Occipital lobe (tissue), 2 donors: ENCODE results near the gene CDK5R1. TPM values are rescaled to one million over a fixed set of nuclear protein-coding genes. Genes with fewer than 3 reads are reported as not detected.

Experiments used
- DNase-seq: peaks from one replicate; lab custom pipeline; 2025; lab: John Stamatoyannopoulos, UW
- total RNA-seq: library from RNA; depleted of rRNA; stranded (reverse); fragments of >200 nt; gene quantifications from one replicate; pipeline ENCODE4 v1.2.3, GENCODE V29; 2014

The CDK5R1 gene
- total RNA-seq, 1 donor from 2014 or later = 255 TPM

DNA sequence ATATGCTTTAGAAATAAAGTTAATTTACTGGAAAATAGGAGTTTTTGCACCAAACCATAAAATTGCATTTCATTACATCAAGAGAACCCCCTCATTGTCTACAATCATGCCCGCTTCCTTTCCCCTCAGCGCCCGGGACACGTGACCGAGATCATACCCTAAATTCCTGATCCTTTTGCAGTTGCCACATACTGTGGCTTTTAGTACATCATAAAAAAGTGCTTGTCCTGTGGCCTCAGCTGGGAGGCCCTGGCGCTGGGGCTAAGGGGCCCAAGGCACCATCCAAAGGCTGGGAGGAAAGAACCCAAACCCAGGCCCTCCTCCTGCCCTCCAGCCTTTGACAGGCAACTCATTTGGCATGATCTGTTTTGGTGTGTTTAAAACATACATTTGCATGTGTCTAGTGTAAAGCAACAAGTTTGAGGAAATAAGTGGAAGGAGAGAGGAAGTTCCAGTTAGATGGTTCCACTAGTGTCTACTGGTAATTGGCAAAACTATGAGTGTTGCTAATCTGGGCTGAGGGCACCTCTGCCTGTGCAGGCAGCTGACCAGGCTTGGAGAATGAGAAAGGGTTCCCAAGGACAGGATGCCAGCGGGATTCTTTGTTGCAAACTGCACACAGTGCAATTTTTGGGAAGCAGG lies 6.0 kb downstream of the CDK5R1 start:
- DNase-seq = no peak

DNA sequence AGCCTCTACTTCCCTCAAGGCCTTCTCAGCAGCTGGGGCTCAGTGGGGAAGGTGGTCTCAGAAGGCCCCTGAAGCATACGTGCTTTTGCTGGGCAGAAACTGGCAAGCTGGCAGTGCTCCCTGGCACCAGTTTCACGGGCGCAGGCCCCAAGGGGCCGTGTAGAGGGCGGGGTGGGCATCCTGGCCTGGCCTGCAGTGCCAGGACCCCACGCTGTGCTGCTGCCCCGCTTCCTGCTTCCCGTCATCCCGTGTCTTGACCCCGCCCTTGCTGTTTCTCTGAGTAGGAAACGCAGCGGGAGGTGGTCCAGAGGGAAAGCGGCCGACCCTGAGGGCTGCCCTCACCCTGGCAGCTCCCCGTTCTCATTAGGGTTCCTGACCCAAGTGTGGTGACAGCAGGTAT lies 6.8 kb downstream of the CDK5R1 start:
- DNase-seq = no peak

GRCh38 chr17:32493976-32494513 lies 7.3 kb downstream of the CDK5R1 start:
- no peak for DNase-seq

DNA sequence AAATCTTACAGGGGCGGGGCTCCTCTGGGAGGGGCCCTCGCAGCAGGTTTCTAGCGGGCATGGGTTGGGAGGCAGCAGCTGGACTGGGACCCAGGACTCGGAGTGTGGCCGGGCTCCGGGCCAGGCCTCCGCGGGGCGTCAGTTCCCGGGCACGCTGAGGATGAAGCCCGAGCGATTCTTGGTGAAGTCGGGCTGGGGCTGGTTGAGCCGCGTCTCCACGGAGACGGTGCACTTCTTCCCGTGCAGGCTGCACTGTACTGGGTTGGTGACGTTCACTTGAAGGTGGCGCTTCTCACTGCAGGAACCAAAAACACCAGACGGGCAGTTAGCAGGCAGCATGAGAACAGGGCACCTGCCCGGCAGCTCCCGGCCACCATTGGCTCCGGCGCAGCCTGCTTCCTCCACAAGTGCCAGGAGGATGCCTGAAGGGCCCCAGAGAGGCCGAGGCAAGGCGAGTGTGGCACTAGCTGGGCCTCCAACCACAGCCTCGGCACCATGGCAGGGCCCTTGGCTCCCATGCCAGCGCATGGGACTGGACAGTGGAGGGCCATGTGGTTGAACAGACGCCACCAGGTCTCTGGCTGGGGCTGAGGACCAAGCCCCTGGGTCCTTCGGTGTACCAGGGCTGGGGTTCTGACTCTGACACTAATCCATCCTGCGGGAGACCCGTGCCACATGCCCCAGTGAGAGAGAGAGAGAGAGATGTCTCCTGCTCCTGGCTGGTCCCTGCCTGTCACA lies 8.0 kb downstream of the CDK5R1 start:
- peak; percentile 64 for DNase-seq

GRCh38 chr17:32495359-32496231 lies 8.8 kb downstream of the CDK5R1 start:
- no peak for DNase-seq

DNA sequence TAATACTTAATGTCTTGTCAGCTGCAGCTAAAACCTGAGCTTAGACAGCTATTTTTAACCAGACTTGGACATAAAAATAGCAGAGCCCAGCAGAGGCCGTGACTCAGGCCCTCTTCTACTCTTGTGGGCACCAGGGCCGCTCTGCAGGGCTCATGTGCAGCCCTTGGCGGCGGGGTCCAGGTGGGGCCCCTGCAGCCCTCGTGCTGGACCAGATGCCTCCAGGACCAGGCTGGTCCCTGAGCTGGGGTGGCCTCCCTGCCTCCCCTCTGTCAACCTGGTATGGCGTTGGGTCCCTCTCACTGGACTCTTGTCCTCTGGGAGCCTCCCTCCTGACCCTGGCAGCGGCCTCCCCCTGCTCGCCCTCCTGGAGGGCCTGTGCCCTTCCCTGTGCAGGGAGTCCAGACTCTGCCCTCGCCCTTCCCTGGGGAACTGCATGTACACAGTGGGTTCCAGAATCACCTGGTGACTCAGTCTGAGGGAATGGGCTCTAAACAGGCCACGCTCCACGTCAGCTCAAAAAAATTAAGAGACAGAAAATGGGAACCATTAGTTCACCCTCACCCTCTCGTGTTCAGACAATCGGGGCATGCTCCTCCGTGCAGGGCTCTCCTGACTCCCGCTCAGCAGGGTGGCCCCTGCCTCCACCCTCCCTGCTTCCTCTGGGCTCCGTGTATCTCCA lies 9.7 kb downstream of the CDK5R1 start:
- no peak for DNase-seq

DNA sequence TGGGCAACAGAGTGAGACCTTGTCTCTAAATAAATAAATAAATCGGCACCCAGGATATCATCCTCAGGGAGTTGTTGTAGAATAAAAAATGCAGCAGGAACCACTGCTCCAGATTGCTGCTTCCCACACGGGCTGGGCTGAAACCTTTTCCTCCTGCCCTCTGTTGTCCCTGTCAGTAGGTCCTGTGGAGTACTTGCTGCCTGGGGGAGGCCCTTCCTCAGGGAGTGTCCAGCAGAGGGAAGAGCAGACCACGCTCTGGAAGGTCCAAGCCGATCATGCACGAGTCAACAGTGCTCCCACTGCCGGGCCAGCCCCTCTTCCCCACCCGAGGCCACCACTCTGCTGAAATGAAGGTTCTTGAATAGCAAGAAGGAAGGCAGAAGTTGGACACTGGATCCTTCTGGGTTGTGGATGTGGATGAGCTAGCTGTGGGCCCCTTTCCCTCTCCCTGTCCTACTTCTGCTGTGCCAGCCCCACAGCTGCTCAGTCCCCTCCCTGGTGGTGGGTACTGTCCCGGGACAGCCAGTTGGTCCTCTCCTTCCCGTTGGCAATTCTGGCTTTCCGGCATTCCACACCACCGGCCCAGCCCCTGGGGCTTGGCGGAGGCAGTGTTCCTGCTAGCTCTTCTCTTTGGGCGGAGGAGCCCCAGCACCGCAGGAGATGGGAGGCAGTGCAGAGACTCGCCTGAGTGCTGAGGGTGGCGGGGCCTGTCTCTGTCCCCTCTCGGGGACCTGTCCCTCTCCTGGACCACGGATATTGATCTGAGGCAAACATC lies 10.8 kb downstream of the CDK5R1 start:
- no peak for DNase-seq

GRCh38 chr17:32498391-32498790 lies 11.6 kb downstream of the CDK5R1 start:
- no peak for DNase-seq

- DNase-seq = no peak
Measured at GRCh38 chr17:32502013-32502412, 15.2 kb downstream of the CDK5R1 start.

- no peak for DNase-seq
Measured at GRCh38 chr17:32502710-32503109, 15.9 kb downstream of the CDK5R1 start.

DNA sequence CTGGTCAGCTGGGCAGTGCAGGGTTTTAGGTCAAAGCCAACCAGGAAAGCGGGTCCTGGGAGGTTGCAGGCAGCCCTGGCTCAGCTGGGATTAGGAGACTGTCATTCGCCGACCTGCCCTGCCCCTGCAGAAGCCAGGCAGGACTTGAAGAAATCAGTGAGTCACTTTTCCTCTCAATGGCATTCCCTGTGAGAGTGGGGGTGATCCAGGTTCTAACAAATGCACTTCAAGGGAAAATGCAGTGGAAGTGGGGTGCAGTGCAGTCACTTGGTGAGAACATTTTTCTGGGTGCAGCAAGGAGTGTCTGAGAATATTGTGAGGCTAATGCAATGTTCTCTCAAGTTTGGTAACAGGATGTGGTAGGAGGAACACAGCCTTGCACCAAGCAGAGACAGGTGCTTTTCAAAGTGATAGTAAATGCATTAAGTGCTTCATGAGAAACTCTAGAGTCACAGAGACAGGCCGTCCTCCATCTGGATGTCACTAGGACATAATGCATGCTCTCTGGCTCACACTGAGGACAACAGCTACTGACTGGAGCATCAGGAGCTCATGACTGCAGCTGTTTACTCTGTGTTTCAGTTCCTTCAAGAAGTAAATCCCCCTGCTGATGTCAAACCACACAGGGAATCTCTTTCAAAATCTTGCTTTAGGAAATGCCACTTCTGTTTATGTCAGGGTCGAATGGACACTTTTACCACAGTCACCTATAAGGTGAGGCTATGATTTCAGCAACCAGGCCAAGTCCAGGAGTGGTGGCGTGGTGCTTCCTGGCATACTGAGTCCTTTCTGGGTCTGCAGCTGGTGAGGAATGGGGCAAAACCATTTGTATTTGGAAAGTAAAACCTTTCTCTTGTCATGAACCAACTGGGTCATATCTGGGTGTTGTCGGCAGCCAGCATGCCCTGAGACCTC lies 16.7 kb downstream of the CDK5R1 start:
- DNase-seq = no peak

GRCh38 chr17:32504166-32504990 lies 17.6 kb downstream of the CDK5R1 start:
- no peak for DNase-seq

DNA sequence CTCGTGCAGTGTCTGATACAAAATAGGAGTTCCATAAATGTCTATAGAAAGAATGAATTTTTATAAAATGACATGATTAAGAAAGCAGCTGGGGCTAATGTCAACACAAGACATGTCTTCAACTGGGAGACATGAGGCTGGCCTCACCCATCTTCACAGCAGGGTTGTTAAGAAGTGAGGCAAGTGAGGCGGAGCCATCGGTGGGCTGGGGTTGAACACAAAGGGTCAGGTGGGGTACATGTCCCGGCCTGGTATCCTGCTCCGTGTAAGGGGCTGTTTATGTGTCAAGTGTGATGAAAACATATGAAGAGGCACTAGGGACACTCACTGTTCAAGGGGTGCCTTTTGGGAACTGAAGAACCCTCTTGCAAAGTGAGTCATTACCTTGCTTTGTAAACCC lies 22.1 kb downstream of the CDK5R1 start:
- no peak for DNase-seq

- DNase-seq = no peak
Measured at GRCh38 chr17:32510466-32510865, 23.7 kb downstream of the CDK5R1 start.

- no peak for DNase-seq
Measured at GRCh38 chr17:32512328-32512727, 25.5 kb downstream of the CDK5R1 start.

GRCh38 chr17:32513579-32513978 lies 26.8 kb downstream of the CDK5R1 start:
- no peak for DNase-seq

- no peak for DNase-seq
Measured at GRCh38 chr17:32514606-32515005, 27.8 kb downstream of the CDK5R1 start.

- DNase-seq = no peak
Measured at GRCh38 chr17:32515677-32516383, 29.0 kb downstream of the CDK5R1 start.
